ENCODE measurements around the gene DDX5. TPM values are rescaled to one million over a fixed set of nuclear protein-coding genes. Genes with fewer than 3 reads are reported as not detected.

Gene DDX5
- total RNA-seq, 4 donors from 2014 or later, result 471 to 820 (median 648) TPM

DNA sequence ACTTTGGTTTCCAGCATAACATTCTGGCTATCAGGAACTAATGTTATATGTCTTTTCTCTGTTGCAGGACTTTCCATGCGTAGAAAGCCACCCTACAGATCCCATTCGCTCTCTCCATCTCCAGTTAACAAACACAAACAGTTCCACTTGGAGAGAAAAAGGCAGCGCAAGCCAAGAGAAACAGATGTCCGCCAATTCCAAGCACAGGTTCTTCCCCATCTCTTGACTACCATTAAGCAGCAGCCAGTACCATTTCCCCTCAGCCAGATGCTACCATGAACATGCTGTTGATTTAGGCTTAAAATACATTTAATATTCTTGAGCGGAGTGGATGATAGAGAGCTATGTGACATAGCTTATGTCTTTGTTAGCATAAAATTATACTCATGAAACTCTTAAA, 23.1 kb upstream of the DDX5 start:
- no peak for DNase-seq (ENCODE audit: low spot score in 2 of 2)
- TF ChIP-seq, protein P1, sequence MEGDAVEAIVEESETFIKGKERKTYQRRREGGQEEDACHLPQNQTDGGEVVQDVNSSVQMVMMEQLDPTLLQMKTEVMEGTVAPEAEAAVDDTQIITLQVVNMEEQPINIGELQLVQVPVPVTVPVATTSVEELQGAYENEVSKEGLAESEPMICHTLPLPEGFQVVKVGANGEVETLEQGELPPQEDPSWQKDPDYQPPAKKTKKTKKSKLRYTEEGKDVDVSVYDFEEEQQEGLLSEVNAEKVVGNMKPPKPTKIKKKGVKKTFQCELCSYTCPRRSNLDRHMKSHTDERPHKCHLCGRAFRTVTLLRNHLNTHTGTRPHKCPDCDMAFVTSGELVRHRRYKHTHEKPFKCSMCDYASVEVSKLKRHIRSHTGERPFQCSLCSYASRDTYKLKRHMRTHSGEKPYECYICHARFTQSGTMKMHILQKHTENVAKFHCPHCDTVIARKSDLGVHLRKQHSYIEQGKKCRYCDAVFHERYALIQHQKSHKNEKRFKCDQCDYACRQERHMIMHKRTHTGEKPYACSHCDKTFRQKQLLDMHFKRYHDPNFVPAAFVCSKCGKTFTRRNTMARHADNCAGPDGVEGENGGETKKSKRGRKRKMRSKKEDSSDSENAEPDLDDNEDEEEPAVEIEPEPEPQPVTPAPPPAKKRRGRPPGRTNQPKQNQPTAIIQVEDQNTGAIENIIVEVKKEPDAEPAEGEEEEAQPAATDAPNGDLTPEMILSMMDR (IDR thresholded peaks at IDR 0.05), result no peak
- TF ChIP-seq EP300 (IDR thresholded peaks at IDR 0.05), result no peak
- no peak for TF ChIP-seq POLR2A (IDR thresholded peaks at IDR 0.05)
- H3K4me3 ChIP-seq, result no peak overlapping the region
- 87 to 91% methylated on average over 5 of the region's 5 CpGs for WGBS, 2 donors
- H3K27ac ChIP-seq, result no peak overlapping the region
- no peaks in the 10 kb centered on the region for H3K9me3 ChIP-seq
- H3K36me3 ChIP-seq, result peaks cover 5 to 100% (median 37%) of the 10 kb centered on the region in 3 donors
- no peaks in the 10 kb centered on the region for H3K4me1 ChIP-seq
- no peaks in the 10 kb centered on the region for H3K27me3 ChIP-seq

DNA sequence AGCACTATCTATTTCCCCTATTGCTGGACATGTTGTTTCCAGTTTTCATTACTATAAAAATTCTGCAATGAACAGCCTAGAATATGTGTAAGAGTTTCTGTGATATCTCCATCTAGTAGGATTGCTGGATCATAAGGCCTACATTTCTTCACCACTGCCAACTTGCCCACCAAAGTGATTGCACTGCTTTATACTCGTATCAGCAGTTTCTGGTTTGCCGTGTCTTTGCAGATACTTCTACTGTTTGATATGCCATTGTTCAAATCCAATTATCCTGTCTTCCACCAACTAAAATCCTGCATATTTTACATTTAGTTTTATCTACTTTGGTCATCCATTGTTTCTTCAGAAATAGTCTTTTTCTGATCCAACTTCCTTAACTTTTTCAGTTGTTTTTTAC, 21.8 kb upstream of the DDX5 start:
- 83 to 93% methylated on average over 2 of the region's 2 CpGs for WGBS, 2 donors
- Histone ChIP-seq H3K36me3 (peaks cover 5 to 100% (median 31%) of the 10 kb centered on the region in 3 donors), H3K4me3 (no peak overlapping the region), H3K4me1 (no peaks in the 10 kb centered on the region), H3K9me3 (no peaks in the 10 kb centered on the region), H3K27ac (no peak overlapping the region), H3K27me3 (no peaks in the 10 kb centered on the region)
- TF ChIP-seq POLR2A (IDR thresholded peaks at IDR 0.05) (no peak), EP300 (IDR thresholded peaks at IDR 0.05) (no peak)
- TF ChIP-seq, protein P1 (IDR thresholded peaks at IDR 0.05), result no peak
- no peak for DNase-seq (ENCODE audit: low spot score in 2 of 2)

DNA sequence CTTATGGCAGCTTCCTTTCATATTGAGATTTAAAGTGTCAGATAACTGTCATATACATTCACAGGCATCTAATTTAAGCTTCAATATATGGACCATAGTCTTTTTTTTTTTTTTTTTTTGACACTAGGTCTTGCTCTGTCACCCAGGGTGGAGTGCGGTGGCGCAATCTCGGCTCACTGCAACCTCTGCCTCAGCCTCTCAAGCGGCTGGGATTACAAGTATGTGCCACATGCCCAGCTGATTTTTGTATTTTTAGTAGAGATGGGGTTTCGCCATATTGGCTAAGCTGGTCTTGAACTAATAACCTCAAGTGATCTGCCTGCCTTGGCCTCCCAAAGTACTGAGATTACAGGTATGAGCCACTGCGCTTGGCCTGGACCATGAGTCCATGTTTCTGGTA, 14.3 kb upstream of the DDX5 start:
- no peaks in the 10 kb centered on the region for H3K4me1 ChIP-seq
- peaks cover under 1 to 99% (median 4%) of the 10 kb centered on the region in 3 donors for H3K36me3 ChIP-seq
- H3K27ac ChIP-seq, result no peak overlapping the region
- H3K4me3 ChIP-seq, result no peak overlapping the region
- DNase-seq (ENCODE audit: low spot score in 2 of 2), result no peak
- H3K27me3 ChIP-seq, result no peaks in the 10 kb centered on the region
- no peaks in the 10 kb centered on the region for H3K9me3 ChIP-seq
- 95 to 100% methylated on average over 6 of the region's 6 CpGs for WGBS, 2 donors
- no peak for TF ChIP-seq POLR2A (IDR thresholded peaks at IDR 0.05)
- TF ChIP-seq, protein P1 (IDR thresholded peaks at IDR 0.05), result no peak
- no peak for TF ChIP-seq EP300 (IDR thresholded peaks at IDR 0.05)

GRCh38 chr17:64519601-64520000, 13.5 kb upstream of the DDX5 start:
- WGBS, 2 donors, result 92 to 95% methylated on average over 6 of the region's 6 CpGs
- H3K36me3 ChIP-seq, result peaks cover 0 to 99% (median 12%) of the 10 kb centered on the region in 3 donors
- H3K27me3 ChIP-seq, result no peaks in the 10 kb centered on the region
- no peak overlapping the region for H3K27ac ChIP-seq
- DNase-seq (ENCODE audit: low spot score in 2 of 2), result no peak
- no peak overlapping the region for H3K4me3 ChIP-seq
- H3K9me3 ChIP-seq, result no peaks in the 10 kb centered on the region
- TF ChIP-seq, protein P1 (IDR thresholded peaks at IDR 0.05), result no peak
- TF ChIP-seq POLR2A (IDR thresholded peaks at IDR 0.05), result no peak
- no peak for TF ChIP-seq EP300 (IDR thresholded peaks at IDR 0.05)
- no peaks in the 10 kb centered on the region for H3K4me1 ChIP-seq

- H3K36me3 ChIP-seq, result peaks cover 0 to 80% (median 21%) of the 10 kb centered on the region in 3 donors
These were observed 9.7 kb upstream of the DDX5 start for GRCh38 chr17:64515829-64516228.

More at GRCh38 chr17:64515829-64516228, 9.7 kb upstream of the DDX5 start:
- Histone ChIP-seq H3K4me1 (no peaks in the 10 kb centered on the region), H3K9me3 (no peaks in the 10 kb centered on the region), H3K4me3 (no peak overlapping the region), H3K27ac (no peak overlapping the region), H3K27me3 (no peaks in the 10 kb centered on the region)
- TF ChIP-seq POLR2A (IDR thresholded peaks at IDR 0.05) (no peak), EP300 (IDR thresholded peaks at IDR 0.05) (no peak)
- TF ChIP-seq, protein P1 (IDR thresholded peaks at IDR 0.05), result no peak
- DNase-seq (ENCODE audit: low spot score in 2 of 2), result no peak
- WGBS, 2 donors, result 90 to 100% methylated on average over 1 of the region's 1 CpG

Data from tibial nerve (tissue), 4 donors.